Hippocampal formation (tissue), 2 donors: Measurements from ENCODE around the gene PKD2L2.
"Not testable (repeated sequence)": the region's sequence is repeated elsewhere in the genome, so short reads cannot be mapped to it uniquely, and the experiment has no call there.

Source experiments
- DNase-seq, 2 donors: peaks; one replicate each; lab custom pipeline; 2025; lab: John Stamatoyannopoulos, UW

PKD2L2 gene

GRCh38 chr5:137888466-137888862 lies 793 bp upstream of the PKD2L2 start:
- peak in 1 of 2 donors; percentile 59 for DNase-seq

- no peak for DNase-seq
Observed at GRCh38 chr5:137890845-137891244, 1.6 kb downstream of the PKD2L2 start.

DNA sequence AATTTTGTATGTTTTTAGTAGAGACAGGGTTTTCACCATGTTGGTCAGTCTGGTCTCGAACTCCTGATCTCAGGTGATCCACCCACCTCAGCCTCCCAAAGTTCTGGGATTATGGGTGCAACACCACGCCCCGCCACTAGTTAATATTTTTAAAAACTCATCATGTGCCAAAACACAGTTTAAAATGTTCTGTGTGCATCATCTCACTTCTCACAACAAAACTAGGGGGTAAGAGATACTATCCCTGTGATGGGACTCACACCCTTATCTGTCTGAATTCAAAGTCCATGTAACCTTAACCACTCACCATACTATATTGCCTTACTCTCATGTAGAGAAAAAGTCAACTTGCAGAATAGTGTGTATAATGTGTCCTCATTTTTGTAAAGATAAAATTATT lies 2.6 kb downstream of the PKD2L2 start:
- DNase-seq, result no peak

- DNase-seq, result no peak
Observed at GRCh38 chr5:137894586-137894985, 5.3 kb downstream of the PKD2L2 start.

DNA sequence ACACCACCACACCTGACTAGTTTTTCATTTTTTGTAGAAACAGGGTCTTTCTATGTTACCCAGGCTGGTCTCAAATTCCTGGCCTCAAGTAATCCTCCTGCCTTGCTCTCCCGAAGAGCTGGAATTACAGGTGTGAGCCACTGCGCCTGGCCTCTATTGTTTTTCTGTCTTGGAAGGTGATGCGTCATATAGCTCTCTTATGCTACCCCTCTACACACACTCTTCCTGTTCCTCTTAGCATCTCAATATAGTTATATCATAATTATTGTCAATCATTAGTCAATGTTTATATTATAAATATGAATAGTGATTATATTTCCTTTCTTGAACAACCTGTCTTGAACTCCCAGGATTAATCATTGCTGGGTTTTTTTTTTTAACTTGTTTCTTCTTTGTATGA lies 7.3 kb downstream of the PKD2L2 start:
- no peak for DNase-seq

- no peak for DNase-seq
Observed at GRCh38 chr5:137899493-137899892, 10.2 kb downstream of the PKD2L2 start.

DNA sequence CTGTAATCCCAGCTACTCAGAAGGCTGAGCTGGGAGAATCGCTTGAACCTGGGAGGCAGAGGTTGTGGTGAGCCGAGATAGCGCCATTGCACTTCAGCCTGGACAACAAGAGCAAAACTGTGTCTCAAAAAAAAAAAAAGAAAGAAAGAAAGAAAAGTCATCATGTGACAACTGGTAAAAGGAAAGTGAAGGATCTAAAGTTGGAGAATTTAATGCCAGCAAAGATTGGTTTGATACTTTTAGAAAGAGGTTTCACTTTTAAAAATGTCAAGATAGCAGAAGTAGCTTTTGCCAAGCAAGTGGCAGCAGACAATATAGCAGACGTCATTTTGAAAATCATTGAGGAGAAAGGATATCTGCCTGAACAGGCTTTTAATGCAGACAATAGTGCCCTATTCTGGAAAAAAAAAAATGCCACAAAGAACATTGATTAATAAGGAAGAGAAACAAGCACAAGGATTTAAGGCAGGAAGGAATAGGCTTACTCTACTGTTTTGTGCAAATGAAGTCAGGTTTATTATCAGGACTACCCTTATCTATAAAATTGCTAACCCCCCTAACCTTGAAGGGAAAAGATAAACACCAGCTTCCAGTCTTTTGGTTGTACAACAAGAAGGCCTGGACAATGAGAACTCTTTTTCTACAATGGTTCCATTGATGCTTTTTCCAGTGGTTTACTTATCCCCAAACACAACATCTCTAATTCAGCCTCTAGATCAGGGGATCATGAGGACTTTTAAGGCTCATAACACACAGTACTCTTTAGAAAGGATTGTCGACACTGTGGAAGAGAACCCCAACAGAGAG lies 12.0 kb downstream of the PKD2L2 start:
- peak in 1 of 2 donors; percentile 72 for DNase-seq

- no peak for DNase-seq
Observed at GRCh38 chr5:137902408-137903133, 13.3 kb downstream of the PKD2L2 start.

- no peak for DNase-seq
Observed at GRCh38 chr5:137914758-137915157, 25.5 kb downstream of the PKD2L2 start.

GRCh38 chr5:137916923-137917322 lies 27.7 kb downstream of the PKD2L2 start:
- DNase-seq, result no peak

GRCh38 chr5:137921931-137922330 lies 32.7 kb downstream of the PKD2L2 start:
- no peak for DNase-seq

DNA sequence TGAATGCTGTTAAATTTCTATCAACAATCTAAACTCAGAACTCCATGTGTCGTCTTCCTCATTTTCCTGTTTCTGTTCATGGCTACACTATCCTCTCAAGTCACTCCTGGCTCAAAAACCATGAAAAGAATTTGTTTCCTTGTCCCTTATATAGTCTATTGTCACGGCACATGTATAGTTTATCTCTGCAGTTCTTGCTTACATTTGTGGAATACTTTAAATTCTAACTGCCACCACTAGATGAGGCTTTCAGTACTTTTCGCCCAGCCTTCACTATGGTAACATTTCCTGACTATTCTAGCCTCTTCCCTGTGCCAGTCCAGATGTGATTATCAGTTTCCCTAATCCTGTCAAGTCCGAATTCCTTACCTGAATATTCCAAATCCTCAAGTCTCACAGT lies 34.6 kb downstream of the PKD2L2 start:
- peak in 1 of 2 donors; percentile 64 for DNase-seq

DNA sequence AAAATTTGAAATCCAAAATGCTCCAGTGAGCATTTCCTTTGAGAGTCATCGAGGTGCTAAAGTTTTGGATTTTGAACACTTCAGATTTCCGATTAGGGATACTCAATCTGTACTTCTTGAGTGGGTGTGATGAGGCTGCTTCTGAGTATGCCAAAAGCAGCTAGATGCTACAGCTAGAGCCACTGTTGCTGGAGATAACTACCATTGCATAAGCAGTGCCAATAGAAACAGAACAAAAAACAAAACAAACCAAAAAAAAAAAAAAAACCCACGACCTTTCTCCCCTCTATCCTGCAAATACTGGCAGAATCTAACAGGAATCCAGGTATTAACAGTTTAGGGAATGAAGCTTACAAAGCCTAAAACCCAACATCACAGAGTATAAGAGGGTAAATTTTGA lies 43.5 kb downstream of the PKD2L2 start:
- DNase-seq, result no peak

- DNase-seq, result no peak
Observed at GRCh38 chr5:137933491-137933911, 44.2 kb downstream of the PKD2L2 start.

DNA sequence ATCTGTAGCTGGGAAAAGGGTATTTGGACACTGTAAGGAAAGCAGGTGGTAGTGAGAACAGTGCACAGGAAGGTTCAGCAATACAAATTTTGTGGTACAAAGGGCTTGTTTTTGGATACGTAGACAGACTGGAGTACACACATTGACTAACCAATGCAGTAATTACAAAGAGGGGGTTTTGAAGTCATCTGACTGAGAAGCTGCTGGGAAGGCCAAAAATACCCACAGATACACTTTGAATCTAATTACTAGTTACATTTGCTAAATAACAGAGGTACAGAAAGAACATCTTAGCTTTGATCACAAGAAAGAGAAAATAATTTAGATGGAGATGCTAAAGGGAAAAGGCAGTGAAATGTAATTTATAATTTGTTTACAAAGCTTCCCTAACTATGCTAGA lies 45.9 kb downstream of the PKD2L2 start:
- DNase-seq, result no peak

GRCh38 chr5:137935694-137936093 lies 46.4 kb downstream of the PKD2L2 start:
- DNase-seq, result no peak

GRCh38 chr5:137937994-137938750 lies 48.9 kb downstream of the PKD2L2 start:
- no peak for DNase-seq

DNA sequence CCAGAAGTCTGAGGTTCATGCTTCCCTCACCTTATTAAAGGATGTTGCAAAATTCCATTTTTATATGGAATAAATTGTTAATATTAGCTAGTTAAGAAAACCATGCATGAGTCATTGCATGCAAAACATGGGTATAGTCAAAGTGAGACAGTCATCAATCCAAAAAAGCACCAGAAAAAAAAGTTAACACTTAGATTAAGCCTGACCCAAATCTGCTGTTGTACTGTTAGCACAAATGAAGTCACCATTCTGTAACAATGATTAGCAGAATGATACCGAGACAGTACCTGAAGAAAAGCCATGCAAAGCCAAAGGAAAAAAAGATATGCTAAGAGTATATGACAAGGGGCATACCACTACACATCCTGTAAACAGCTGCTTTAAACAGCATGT lies 49.5 kb downstream of the PKD2L2 start:
- DNase-seq, result no peak

GRCh38 chr5:137939331-137939730 lies 50.1 kb downstream of the PKD2L2 start:
- no peak for DNase-seq

DNA sequence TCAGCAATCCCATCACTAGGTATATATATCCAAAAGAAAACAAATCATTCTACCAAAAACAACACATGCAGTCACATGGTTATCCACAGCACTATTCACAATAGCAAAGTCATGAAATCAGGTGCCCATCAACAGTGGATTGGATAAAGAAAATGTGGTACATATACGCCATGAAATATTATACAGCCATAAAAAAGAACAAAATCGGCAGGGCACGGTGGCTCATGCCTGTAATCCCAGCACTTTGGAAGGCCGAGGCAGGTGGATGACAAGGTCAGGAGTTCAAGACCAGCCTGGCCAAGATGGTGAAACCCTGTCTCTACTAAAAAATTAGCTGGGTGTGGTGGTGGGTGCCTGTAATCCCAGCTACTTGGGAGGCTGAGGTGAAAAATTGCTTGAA lies 55.0 kb downstream of the PKD2L2 start:
- not testable (repeated sequence) for DNase-seq

DNA sequence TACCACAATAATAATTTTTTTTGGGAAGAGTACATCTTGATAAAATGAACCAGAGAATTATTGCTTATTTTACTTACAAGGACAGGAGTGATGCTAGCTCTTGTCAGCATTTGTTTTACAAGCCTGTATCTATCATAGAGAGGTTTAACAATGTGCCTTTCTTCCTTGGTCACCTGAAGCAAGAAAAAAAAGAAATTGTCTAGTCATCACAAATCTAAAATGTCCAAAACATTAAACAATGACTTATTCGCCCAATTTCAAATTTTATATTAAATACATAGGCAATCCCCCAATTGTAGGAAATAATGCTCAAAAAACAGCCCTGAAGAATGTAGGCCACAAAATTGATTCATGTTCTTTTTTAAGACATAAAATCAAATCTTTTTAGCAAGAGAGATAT lies 56.6 kb downstream of the PKD2L2 start:
- DNase-seq, result no peak

GRCh38 chr5:137954131-137954879 lies 65.0 kb downstream of the PKD2L2 start:
- peak in 1 of 2 donors; percentile 34 for DNase-seq
